WTC11 (cell line): ENCODE measurements around the gene ADRA2C. TPM values are rescaled to one million over a fixed set of nuclear protein-coding genes. Genes with fewer than 3 reads are reported as not detected.

Experiments used
- ATAC-seq: fragments of 200-7000 bp; cut with Tn5 transposase; 2 replicates; pipeline ENCODE4 v1.10.0; 2021; ENCODE audit warnings: mild to moderate bottlenecking, moderate library complexity
- CTCF ChIA-PET: fragments of 300-600 bp; sonication (Branson Sonifier 250); formaldehyde crosslinking; loops from one replicate; lab custom pipeline; 2021; ENCODE audit warnings: antibody characterized with exemption; lab: Charles Lee
- POLR2A ChIA-PET: fragments of 350-600 bp; sonication (Branson Sonifier 250); formaldehyde crosslinking; loops from one replicate; lab custom pipeline; 2021; ENCODE audit warnings: antibody characterized with exemption; lab: Charles Lee
- DNase-seq: peaks from one replicate; pipeline ENCODE4 v3.0.0; 2021; ENCODE audit warnings: low spot score
- H3K27ac Mint-ChIP-seq: 2 replicates; pipeline ENCODE4 v1.8.0; 2021; ENCODE audit warnings: mixed read lengths
- H3K27me3 Mint-ChIP-seq: 2 replicates; pipeline ENCODE4 v1.8.0; 2021; ENCODE audit warnings: low read depth, mild to moderate bottlenecking, moderate library complexity, mixed read lengths
- H3K36me3 Mint-ChIP-seq: 2 replicates; pipeline ENCODE4 v1.8.0; 2021; ENCODE audit warnings: mixed read lengths
- H3K4me1 Mint-ChIP-seq: 2 replicates; pipeline ENCODE4 v1.8.0; 2022; ENCODE audit warnings: mixed read lengths
- H3K4me3 Mint-ChIP-seq: 2 replicates; pipeline ENCODE4 v1.8.0; 2021; ENCODE audit warnings: mild to moderate bottlenecking, moderate library complexity, mixed read lengths
- H3K9me3 Mint-ChIP-seq: 2 replicates; pipeline ENCODE4 v1.8.0; 2021; ENCODE audit warnings: mixed read lengths
- ATF1 ChIP-seq: sonication (generic); formaldehyde crosslinking; IDR thresholded peaks from 2 replicates; pipeline ENCODE4 v1.8.1; 2023; ENCODE audit warnings: mild to moderate bottlenecking, moderate library complexity, missing genetic modification reagents
- FOXK1 ChIP-seq: sonication (generic); formaldehyde crosslinking; IDR thresholded peaks from 2 replicates; pipeline ENCODE4 v1.8.0; 2022; ENCODE audit warnings: mild to moderate bottlenecking, moderate library complexity, missing genetic modification reagents
- IRF2 ChIP-seq: sonication (generic); formaldehyde crosslinking; IDR thresholded peaks from 2 replicates; pipeline ENCODE4 v1.8.0; 2022; ENCODE audit warnings: low read depth, missing genetic modification reagents, borderline replicate concordance
- NR3C1 ChIP-seq: sonication (generic); formaldehyde crosslinking; conservative IDR thresholded peaks from 2 replicates; pipeline ENCODE4 v1.8.1; 2023; ENCODE audit warnings: low read depth, mild to moderate bottlenecking, missing genetic modification reagents
- RELA ChIP-seq: sonication (generic); formaldehyde crosslinking; IDR thresholded peaks from 2 replicates; pipeline ENCODE4 v1.8.1; 2022; ENCODE audit warnings: missing genetic modification reagents, mild to moderate bottlenecking, borderline replicate concordance
- ZNF396 ChIP-seq: fragments of 250-450 bp; sonication (Bioruptor Pico); IDR thresholded peaks from 2 replicates; pipeline ENCODE4 v1.8.0; 2021; ENCODE audit warnings: mild to moderate bottlenecking, moderate library complexity, borderline replicate concordance
- total RNA-seq: library from RNA; stranded (reverse); gene quantifications from 3 replicates; pipeline ENCODE4 v1.2.3, GENCODE V29; 2021
- TF ChIP-seq, protein P1 (sequence below): sonication (generic); formaldehyde crosslinking; IDR thresholded peaks from 2 replicates; pipeline ENCODE4 v1.8.0; 2023; ENCODE audit warnings: missing genetic modification reagents
- TF ChIP-seq, protein P2 (sequence below): fragments of 250-450 bp; sonication (Bioruptor Pico); IDR thresholded peaks from 2 replicates; pipeline ENCODE4 v1.8.0; 2021; ENCODE audit warnings: mild to moderate bottlenecking
- TF ChIP-seq, protein P3 (sequence below): fragments of 250-450 bp; sonication (Bioruptor Pico); IDR thresholded peaks from 2 replicates; pipeline ENCODE4 v1.9.0; 2021; ENCODE audit warnings: mild to moderate bottlenecking
- TF ChIP-seq, protein P4 (sequence below): sonication (generic); formaldehyde crosslinking; IDR thresholded peaks from 2 replicates; pipeline ENCODE4 v1.8.0; 2023; ENCODE audit warnings: missing genetic modification reagents, mild to moderate bottlenecking, borderline replicate concordance
- TF ChIP-seq, protein P5 (sequence below): sonication (generic); formaldehyde crosslinking; IDR thresholded peaks from 2 replicates; pipeline ENCODE4 v1.8.0; 2022; ENCODE audit warnings: mild to moderate bottlenecking, missing genetic modification reagents
- TF ChIP-seq, protein P6 (sequence below): sonication (generic); formaldehyde crosslinking; IDR thresholded peaks from 2 replicates; pipeline ENCODE4 v1.8.1; 2022; ENCODE audit warnings: low read depth, missing genetic modification reagents, borderline replicate concordance

Gene ADRA2C
- total RNA-seq, 1 experiment from 2014 or later = 21.8 TPM

- no peaks in the 10 kb centered on the region for H3K36me3 Mint-ChIP-seq
- ChIA-PET POLR2A (no interaction called here), CTCF (interaction anchor here (0.8 to 6.6 kb wide), 4 partner anchors 13 to 111 kb away, joined by 3 to 96 read pairs (median 5); no protein-coding TSS in a partner anchor)
- ATAC-seq (no peak), DNase-seq (no peak)
- no peak overlapping the region for H3K4me3 Mint-ChIP-seq
- TF ChIP-seq, protein P1, sequence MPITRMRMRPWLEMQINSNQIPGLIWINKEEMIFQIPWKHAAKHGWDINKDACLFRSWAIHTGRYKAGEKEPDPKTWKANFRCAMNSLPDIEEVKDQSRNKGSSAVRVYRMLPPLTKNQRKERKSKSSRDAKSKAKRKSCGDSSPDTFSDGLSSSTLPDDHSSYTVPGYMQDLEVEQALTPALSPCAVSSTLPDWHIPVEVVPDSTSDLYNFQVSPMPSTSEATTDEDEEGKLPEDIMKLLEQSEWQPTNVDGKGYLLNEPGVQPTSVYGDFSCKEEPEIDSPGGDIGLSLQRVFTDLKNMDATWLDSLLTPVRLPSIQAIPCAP = no peak
- TF ChIP-seq NR3C1 (no peak), ATF1 (CRISPR knock-in tag) (no peak), RELA (no peak), ZNF396 (CRISPR knock-in tag) (no peak), IRF2 (CRISPR knock-in tag) (no peak), FOXK1 (CRISPR knock-in tag) (no peak)
- TF ChIP-seq, protein P2, sequence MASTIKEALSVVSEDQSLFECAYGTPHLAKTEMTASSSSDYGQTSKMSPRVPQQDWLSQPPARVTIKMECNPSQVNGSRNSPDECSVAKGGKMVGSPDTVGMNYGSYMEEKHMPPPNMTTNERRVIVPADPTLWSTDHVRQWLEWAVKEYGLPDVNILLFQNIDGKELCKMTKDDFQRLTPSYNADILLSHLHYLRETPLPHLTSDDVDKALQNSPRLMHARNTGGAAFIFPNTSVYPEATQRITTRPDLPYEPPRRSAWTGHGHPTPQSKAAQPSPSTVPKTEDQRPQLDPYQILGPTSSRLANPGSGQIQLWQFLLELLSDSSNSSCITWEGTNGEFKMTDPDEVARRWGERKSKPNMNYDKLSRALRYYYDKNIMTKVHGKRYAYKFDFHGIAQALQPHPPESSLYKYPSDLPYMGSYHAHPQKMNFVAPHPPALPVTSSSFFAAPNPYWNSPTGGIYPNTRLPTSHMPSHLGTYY (CRISPR knock-in tag) = no peak
- TF ChIP-seq, protein P3, sequence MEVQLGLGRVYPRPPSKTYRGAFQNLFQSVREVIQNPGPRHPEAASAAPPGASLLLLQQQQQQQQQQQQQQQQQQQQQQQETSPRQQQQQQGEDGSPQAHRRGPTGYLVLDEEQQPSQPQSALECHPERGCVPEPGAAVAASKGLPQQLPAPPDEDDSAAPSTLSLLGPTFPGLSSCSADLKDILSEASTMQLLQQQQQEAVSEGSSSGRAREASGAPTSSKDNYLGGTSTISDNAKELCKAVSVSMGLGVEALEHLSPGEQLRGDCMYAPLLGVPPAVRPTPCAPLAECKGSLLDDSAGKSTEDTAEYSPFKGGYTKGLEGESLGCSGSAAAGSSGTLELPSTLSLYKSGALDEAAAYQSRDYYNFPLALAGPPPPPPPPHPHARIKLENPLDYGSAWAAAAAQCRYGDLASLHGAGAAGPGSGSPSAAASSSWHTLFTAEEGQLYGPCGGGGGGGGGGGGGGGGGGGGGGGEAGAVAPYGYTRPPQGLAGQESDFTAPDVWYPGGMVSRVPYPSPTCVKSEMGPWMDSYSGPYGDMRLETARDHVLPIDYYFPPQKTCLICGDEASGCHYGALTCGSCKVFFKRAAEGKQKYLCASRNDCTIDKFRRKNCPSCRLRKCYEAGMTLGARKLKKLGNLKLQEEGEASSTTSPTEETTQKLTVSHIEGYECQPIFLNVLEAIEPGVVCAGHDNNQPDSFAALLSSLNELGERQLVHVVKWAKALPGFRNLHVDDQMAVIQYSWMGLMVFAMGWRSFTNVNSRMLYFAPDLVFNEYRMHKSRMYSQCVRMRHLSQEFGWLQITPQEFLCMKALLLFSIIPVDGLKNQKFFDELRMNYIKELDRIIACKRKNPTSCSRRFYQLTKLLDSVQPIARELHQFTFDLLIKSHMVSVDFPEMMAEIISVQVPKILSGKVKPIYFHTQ (CRISPR knock-in tag) = no peak
- TF ChIP-seq, protein P4, sequence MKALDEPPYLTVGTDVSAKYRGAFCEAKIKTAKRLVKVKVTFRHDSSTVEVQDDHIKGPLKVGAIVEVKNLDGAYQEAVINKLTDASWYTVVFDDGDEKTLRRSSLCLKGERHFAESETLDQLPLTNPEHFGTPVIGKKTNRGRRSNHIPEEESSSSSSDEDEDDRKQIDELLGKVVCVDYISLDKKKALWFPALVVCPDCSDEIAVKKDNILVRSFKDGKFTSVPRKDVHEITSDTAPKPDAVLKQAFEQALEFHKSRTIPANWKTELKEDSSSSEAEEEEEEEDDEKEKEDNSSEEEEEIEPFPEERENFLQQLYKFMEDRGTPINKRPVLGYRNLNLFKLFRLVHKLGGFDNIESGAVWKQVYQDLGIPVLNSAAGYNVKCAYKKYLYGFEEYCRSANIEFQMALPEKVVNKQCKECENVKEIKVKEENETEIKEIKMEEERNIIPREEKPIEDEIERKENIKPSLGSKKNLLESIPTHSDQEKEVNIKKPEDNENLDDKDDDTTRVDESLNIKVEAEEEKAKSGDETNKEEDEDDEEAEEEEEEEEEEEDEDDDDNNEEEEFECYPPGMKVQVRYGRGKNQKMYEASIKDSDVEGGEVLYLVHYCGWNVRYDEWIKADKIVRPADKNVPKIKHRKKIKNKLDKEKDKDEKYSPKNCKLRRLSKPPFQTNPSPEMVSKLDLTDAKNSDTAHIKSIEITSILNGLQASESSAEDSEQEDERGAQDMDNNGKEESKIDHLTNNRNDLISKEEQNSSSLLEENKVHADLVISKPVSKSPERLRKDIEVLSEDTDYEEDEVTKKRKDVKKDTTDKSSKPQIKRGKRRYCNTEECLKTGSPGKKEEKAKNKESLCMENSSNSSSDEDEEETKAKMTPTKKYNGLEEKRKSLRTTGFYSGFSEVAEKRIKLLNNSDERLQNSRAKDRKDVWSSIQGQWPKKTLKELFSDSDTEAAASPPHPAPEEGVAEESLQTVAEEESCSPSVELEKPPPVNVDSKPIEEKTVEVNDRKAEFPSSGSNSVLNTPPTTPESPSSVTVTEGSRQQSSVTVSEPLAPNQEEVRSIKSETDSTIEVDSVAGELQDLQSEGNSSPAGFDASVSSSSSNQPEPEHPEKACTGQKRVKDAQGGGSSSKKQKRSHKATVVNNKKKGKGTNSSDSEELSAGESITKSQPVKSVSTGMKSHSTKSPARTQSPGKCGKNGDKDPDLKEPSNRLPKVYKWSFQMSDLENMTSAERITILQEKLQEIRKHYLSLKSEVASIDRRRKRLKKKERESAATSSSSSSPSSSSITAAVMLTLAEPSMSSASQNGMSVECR (CRISPR knock-in tag) = no peak
- TF ChIP-seq, protein P5, sequence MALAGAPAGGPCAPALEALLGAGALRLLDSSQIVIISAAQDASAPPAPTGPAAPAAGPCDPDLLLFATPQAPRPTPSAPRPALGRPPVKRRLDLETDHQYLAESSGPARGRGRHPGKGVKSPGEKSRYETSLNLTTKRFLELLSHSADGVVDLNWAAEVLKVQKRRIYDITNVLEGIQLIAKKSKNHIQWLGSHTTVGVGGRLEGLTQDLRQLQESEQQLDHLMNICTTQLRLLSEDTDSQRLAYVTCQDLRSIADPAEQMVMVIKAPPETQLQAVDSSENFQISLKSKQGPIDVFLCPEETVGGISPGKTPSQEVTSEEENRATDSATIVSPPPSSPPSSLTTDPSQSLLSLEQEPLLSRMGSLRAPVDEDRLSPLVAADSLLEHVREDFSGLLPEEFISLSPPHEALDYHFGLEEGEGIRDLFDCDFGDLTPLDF (CRISPR knock-in tag) = no peak
- TF ChIP-seq, protein P6, sequence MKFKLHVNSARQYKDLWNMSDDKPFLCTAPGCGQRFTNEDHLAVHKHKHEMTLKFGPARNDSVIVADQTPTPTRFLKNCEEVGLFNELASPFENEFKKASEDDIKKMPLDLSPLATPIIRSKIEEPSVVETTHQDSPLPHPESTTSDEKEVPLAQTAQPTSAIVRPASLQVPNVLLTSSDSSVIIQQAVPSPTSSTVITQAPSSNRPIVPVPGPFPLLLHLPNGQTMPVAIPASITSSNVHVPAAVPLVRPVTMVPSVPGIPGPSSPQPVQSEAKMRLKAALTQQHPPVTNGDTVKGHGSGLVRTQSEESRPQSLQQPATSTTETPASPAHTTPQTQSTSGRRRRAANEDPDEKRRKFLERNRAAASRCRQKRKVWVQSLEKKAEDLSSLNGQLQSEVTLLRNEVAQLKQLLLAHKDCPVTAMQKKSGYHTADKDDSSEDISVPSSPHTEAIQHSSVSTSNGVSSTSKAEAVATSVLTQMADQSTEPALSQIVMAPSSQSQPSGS (CRISPR knock-in tag) = no peak
- peaks cover 22% of the 10 kb centered on the region for H3K4me1 Mint-ChIP-seq
- no peaks in the 10 kb centered on the region for H3K9me3 Mint-ChIP-seq
- H3K27me3 Mint-ChIP-seq = peaks cover 25% of the 10 kb centered on the region
- no peak overlapping the region for H3K27ac Mint-ChIP-seq
Observed at GRCh38 chr4:3769642-3770184, 3.5 kb downstream of the ADRA2C start.
